ENCODE results near the gene ELL2. TPM values are rescaled to one million over a fixed set of nuclear protein-coding genes. Genes with fewer than 3 reads are reported as not detected.
A peak's percentile ranks its signal among the peaks of the same experiment; 100 is the strongest.
"Not testable (repeated sequence)": the region's sequence is repeated elsewhere in the genome, so short reads cannot be mapped to it uniquely, and the experiment has no call there.

The ELL2 gene
- total and polyA plus RNA-seq, 3 experiments from 2014 or later = 5.0 to 91.3 (median 90.6) TPM

GRCh38 chr5:95907067-95907705, 54.5 kb downstream of the ELL2 start:
- Histone ChIP-seq H3K27me3 (ENCODE audit: insufficient read depth, low read length, poor library complexity, severe bottlenecking) (no peaks in the 10 kb centered on the region), H3K9me3 (ENCODE audit: low read length) (no peaks in the 10 kb centered on the region), H3K27ac (ENCODE audit: low read depth, low read length) (no peak overlapping the region), H3K36me3 (ENCODE audit: insufficient read depth, low read length) (no peaks in the 10 kb centered on the region), H3K4me3 (ENCODE audit: low read length) (no peak overlapping the region), H3K4me1 (ENCODE audit: insufficient read depth, low read length) (no peaks in the 10 kb centered on the region)
- H3K4me3 Mint-ChIP-seq = no peak overlapping the region
- H3K4me1 Mint-ChIP-seq = peaks cover 0 to 22% (median 9%) of the 10 kb centered on the region in 3 donors
- DNase-seq = peak in 1 of 5 donors; percentile 5
- POLR2A ChIA-PET = no interaction called here
- H3K9me3 Mint-ChIP-seq = no peaks in the 10 kb centered on the region
- peaks cover 2 to 22% (median 15%) of the 10 kb centered on the region in 3 donors for H3K36me3 Mint-ChIP-seq
- H3K27me3 Mint-ChIP-seq = no peaks in the 10 kb centered on the region
- CTCF ChIA-PET = interaction anchor here (0.6 kb wide), 1 partner anchor 9 kb away, joined by 3 read pairs; no protein-coding TSS in a partner anchor
- peak overlapping the region in 3 of 8 donors; percentile 28 to 64 (median 34) for H3K27ac Mint-ChIP-seq

GRCh38 chr5:95906398-95906797, 55.3 kb downstream of the ELL2 start:
- H3K27me3 ChIP-seq (ENCODE audit: insufficient read depth, low read length, poor library complexity, severe bottlenecking); H3K9me3 Mint-ChIP-seq; DNase-seq; POLR2A ChIA-PET; CTCF ChIA-PET; H3K9me3 ChIP-seq (ENCODE audit: low read length); H3K36me3 ChIP-seq (ENCODE audit: insufficient read depth, low read length); H3K27ac Mint-ChIP-seq; H3K27ac ChIP-seq (ENCODE audit: low read depth, low read length); H3K4me3 ChIP-seq (ENCODE audit: low read length); H3K4me3 Mint-ChIP-seq; H3K4me1 ChIP-seq (ENCODE audit: insufficient read depth, low read length); H3K27me3 Mint-ChIP-seq: not testable (repeated sequence)
- Mint-ChIP-seq H3K36me3 (peaks cover 0 to 20% (median 9%) of the 10 kb centered on the region in 3 donors), H3K4me1 (peaks cover 0 to 22% (median 9%) of the 10 kb centered on the region in 3 donors)

GRCh38 chr5:95904827-95905226, 56.8 kb downstream of the ELL2 start:
- Mint-ChIP-seq H3K27me3 (no peaks in the 10 kb centered on the region), H3K9me3 (no peaks in the 10 kb centered on the region), H3K36me3 (peaks cover 0 to 25% (median 9%) of the 10 kb centered on the region in 3 donors), H3K4me1 (peaks cover 0 to 22% (median 9%) of the 10 kb centered on the region in 3 donors), H3K4me3 (no peak overlapping the region), H3K27ac (peak overlapping the region in 1 of 8 donors; percentile 47)
- Histone ChIP-seq H3K36me3 (ENCODE audit: insufficient read depth, low read length) (no peaks in the 10 kb centered on the region), H3K27ac (ENCODE audit: low read depth, low read length) (no peak overlapping the region), H3K9me3 (ENCODE audit: low read length) (no peaks in the 10 kb centered on the region), H3K4me3 (ENCODE audit: low read length) (no peak overlapping the region), H3K4me1 (ENCODE audit: insufficient read depth, low read length) (no peaks in the 10 kb centered on the region), H3K27me3 (ENCODE audit: insufficient read depth, low read length, poor library complexity, severe bottlenecking) (no peaks in the 10 kb centered on the region)
- no peak for DNase-seq
- ChIA-PET POLR2A (no interaction called here), CTCF (no interaction called here)

GRCh38 chr5:95903838-95904237, 57.8 kb downstream of the ELL2 start:
- POLR2A ChIA-PET = no interaction called here
- no peak overlapping the region for H3K4me3 Mint-ChIP-seq
- peaks cover 0 to 31% (median 9%) of the 10 kb centered on the region in 3 donors for H3K36me3 Mint-ChIP-seq
- H3K27ac Mint-ChIP-seq = no peak overlapping the region
- no peak overlapping the region for H3K27ac ChIP-seq (ENCODE audit: low read depth, low read length)
- H3K4me1 ChIP-seq (ENCODE audit: insufficient read depth, low read length) = no peaks in the 10 kb centered on the region
- H3K27me3 Mint-ChIP-seq = no peaks in the 10 kb centered on the region
- no peaks in the 10 kb centered on the region for H3K27me3 ChIP-seq (ENCODE audit: insufficient read depth, low read length, poor library complexity, severe bottlenecking)
- no peaks in the 10 kb centered on the region for H3K9me3 Mint-ChIP-seq
- CTCF ChIA-PET = interaction anchor here (0.9 kb wide), 1 partner anchor 58 kb away, joined by 3 read pairs; the partner anchor contains the start of gene ELL2
- DNase-seq = no peak
- no peak overlapping the region for H3K4me3 ChIP-seq (ENCODE audit: low read length)
- peaks cover 0 to 17% (median 9%) of the 10 kb centered on the region in 3 donors for H3K4me1 Mint-ChIP-seq
- H3K9me3 ChIP-seq (ENCODE audit: low read length) = no peaks in the 10 kb centered on the region
- H3K36me3 ChIP-seq (ENCODE audit: insufficient read depth, low read length) = no peaks in the 10 kb centered on the region

GRCh38 chr5:95901676-95902627, 59.7 kb downstream of the ELL2 start:
- no peaks in the 10 kb centered on the region for H3K9me3 Mint-ChIP-seq
- no peak overlapping the region for H3K4me3 Mint-ChIP-seq
- peaks cover 4 to 39% (median 12%) of the 10 kb centered on the region in 3 donors for H3K36me3 Mint-ChIP-seq
- Histone ChIP-seq H3K36me3 (ENCODE audit: insufficient read depth, low read length) (no peaks in the 10 kb centered on the region), H3K4me1 (ENCODE audit: insufficient read depth, low read length) (no peaks in the 10 kb centered on the region), H3K4me3 (ENCODE audit: low read length) (no peak overlapping the region), H3K27me3 (ENCODE audit: insufficient read depth, low read length, poor library complexity, severe bottlenecking) (no peaks in the 10 kb centered on the region), H3K9me3 (ENCODE audit: low read length) (no peaks in the 10 kb centered on the region), H3K27ac (ENCODE audit: low read depth, low read length) (no peak overlapping the region)
- H3K27me3 Mint-ChIP-seq = no peaks in the 10 kb centered on the region
- ChIA-PET CTCF (no interaction called here), POLR2A (no interaction called here)
- H3K27ac Mint-ChIP-seq = no peak overlapping the region
- H3K4me1 Mint-ChIP-seq = no peaks in the 10 kb centered on the region
- DNase-seq = no peak

GRCh38 chr5:95900383-95900958, 61.2 kb downstream of the ELL2 start:
- H3K36me3 Mint-ChIP-seq = peaks cover 4 to 46% (median 8%) of the 10 kb centered on the region in 3 donors
- H3K27ac ChIP-seq (ENCODE audit: low read depth, low read length) = no peak overlapping the region

GRCh38 chr5:95899829-95900228, 61.8 kb downstream of the ELL2 start:
- ChIA-PET POLR2A (no interaction called here), CTCF (interaction anchor here (1.3 kb wide), 1 partner anchor 436 kb away, joined by 3 read pairs; no protein-coding TSS in a partner anchor)
- Histone ChIP-seq H3K4me3 (ENCODE audit: low read length) (no peak overlapping the region), H3K9me3 (ENCODE audit: low read length) (no peaks in the 10 kb centered on the region), H3K4me1 (ENCODE audit: insufficient read depth, low read length) (no peaks in the 10 kb centered on the region), H3K36me3 (ENCODE audit: insufficient read depth, low read length) (no peaks in the 10 kb centered on the region), H3K27me3 (ENCODE audit: insufficient read depth, low read length, poor library complexity, severe bottlenecking) (no peaks in the 10 kb centered on the region), H3K27ac (ENCODE audit: low read depth, low read length) (no peak overlapping the region)
- H3K27ac Mint-ChIP-seq = no peak overlapping the region
- H3K9me3 Mint-ChIP-seq = no peaks in the 10 kb centered on the region
- H3K4me1 Mint-ChIP-seq = no peaks in the 10 kb centered on the region
- H3K4me3 Mint-ChIP-seq = no peak overlapping the region
- no peaks in the 10 kb centered on the region for H3K27me3 Mint-ChIP-seq
- no peak for DNase-seq
- peaks cover 7 to 47% (median 12%) of the 10 kb centered on the region in 3 donors for H3K36me3 Mint-ChIP-seq

More at GRCh38 chr5:95900383-95900958, 61.2 kb downstream of the ELL2 start:
- H3K9me3 Mint-ChIP-seq = no peaks in the 10 kb centered on the region
- Histone ChIP-seq H3K36me3 (ENCODE audit: insufficient read depth, low read length) (no peaks in the 10 kb centered on the region), H3K4me3 (ENCODE audit: low read length) (no peak overlapping the region), H3K27me3 (ENCODE audit: insufficient read depth, low read length, poor library complexity, severe bottlenecking) (no peaks in the 10 kb centered on the region), H3K9me3 (ENCODE audit: low read length) (no peaks in the 10 kb centered on the region), H3K4me1 (ENCODE audit: insufficient read depth, low read length) (no peaks in the 10 kb centered on the region)
- no peaks in the 10 kb centered on the region for H3K27me3 Mint-ChIP-seq
- H3K27ac Mint-ChIP-seq = no peak overlapping the region
- H3K4me3 Mint-ChIP-seq = no peak overlapping the region
- no peaks in the 10 kb centered on the region for H3K4me1 Mint-ChIP-seq
- ChIA-PET CTCF (interaction anchor here (1.3 kb wide), 1 partner anchor 436 kb away, joined by 3 read pairs; no protein-coding TSS in a partner anchor), POLR2A (no interaction called here)
- no peak for DNase-seq

- peak overlapping the region in 1 of 8 donors; percentile 48 for H3K27ac Mint-ChIP-seq
- Histone ChIP-seq H3K36me3 (ENCODE audit: insufficient read depth, low read length) (no peaks in the 10 kb centered on the region), H3K9me3 (ENCODE audit: low read length) (no peaks in the 10 kb centered on the region), H3K27me3 (ENCODE audit: insufficient read depth, low read length, poor library complexity, severe bottlenecking) (no peaks in the 10 kb centered on the region), H3K4me1 (ENCODE audit: insufficient read depth, low read length) (no peaks in the 10 kb centered on the region), H3K4me3 (ENCODE audit: low read length) (no peak overlapping the region), H3K27ac (ENCODE audit: low read depth, low read length) (no peak overlapping the region)
- no peaks in the 10 kb centered on the region for H3K27me3 Mint-ChIP-seq
- no peak for DNase-seq
- H3K4me1 Mint-ChIP-seq = no peaks in the 10 kb centered on the region
- H3K9me3 Mint-ChIP-seq = no peaks in the 10 kb centered on the region
- H3K4me3 Mint-ChIP-seq = no peak overlapping the region
- ChIA-PET POLR2A (no interaction called here), CTCF (no interaction called here)
- H3K36me3 Mint-ChIP-seq = peaks cover 12 to 49% (median 14%) of the 10 kb centered on the region in 3 donors
Observed at GRCh38 chr5:95899006-95899405, 62.6 kb downstream of the ELL2 start.
